SJCRH30 (cell line): ENCODE results near the gene TACC2. TPM values are rescaled to one million over a fixed set of nuclear protein-coding genes. Genes with fewer than 3 reads are reported as not detected.

Experiments used
- DNase-seq, 2 experiments: peaks; one replicate each; pipeline ENCODE4 v3.0.0-alpha.2; 2015 to 2020
- H3K27ac ChIP-seq: fragments of 250-450 bp; sonication (Bioruptor Pico); 2 replicates; pipeline ENCODE4 v1.5.1; 2020; ENCODE audit warnings: mild to moderate bottlenecking, moderate library complexity
- H3K27me3 ChIP-seq: fragments of 250-450 bp; sonication (Bioruptor Pico); 2 replicates; pipeline ENCODE4 v1.5.1; 2020; ENCODE audit warnings: mild to moderate bottlenecking, moderate library complexity
- H3K36me3 ChIP-seq: fragments of 250-450 bp; sonication (Bioruptor Pico); 2 replicates; pipeline ENCODE4 v1.5.1; 2020; ENCODE audit warnings: mild to moderate bottlenecking, moderate library complexity
- H3K4me1 ChIP-seq: fragments of 250-450 bp; sonication (Bioruptor Pico); 2 replicates; pipeline ENCODE4 v1.5.1; 2020; ENCODE audit warnings: mild to moderate bottlenecking, moderate library complexity
- H3K4me3 ChIP-seq: fragments of 250-450 bp; sonication (Bioruptor Pico); 2 replicates; pipeline ENCODE4 v1.5.1; 2020; ENCODE audit warnings: mild to moderate bottlenecking, moderate library complexity
- H3K9me3 ChIP-seq: fragments of 250-450 bp; sonication (Bioruptor Pico); replicated peaks from 2 replicates; pipeline ENCODE4 v1.5.1; 2020; ENCODE audit warnings: mild to moderate bottlenecking, moderate library complexity
- total RNA-seq: library from RNA; depleted of rRNA; stranded (reverse); fragments of >200 nt; shearing (Covaris generic); gene quantifications from 2 replicates; pipeline ENCODE4 v1.2.3, GENCODE V29; 2014

TACC2 gene
- total RNA-seq, 1 experiment from 2014 or later = 30.5 TPM

DNA sequence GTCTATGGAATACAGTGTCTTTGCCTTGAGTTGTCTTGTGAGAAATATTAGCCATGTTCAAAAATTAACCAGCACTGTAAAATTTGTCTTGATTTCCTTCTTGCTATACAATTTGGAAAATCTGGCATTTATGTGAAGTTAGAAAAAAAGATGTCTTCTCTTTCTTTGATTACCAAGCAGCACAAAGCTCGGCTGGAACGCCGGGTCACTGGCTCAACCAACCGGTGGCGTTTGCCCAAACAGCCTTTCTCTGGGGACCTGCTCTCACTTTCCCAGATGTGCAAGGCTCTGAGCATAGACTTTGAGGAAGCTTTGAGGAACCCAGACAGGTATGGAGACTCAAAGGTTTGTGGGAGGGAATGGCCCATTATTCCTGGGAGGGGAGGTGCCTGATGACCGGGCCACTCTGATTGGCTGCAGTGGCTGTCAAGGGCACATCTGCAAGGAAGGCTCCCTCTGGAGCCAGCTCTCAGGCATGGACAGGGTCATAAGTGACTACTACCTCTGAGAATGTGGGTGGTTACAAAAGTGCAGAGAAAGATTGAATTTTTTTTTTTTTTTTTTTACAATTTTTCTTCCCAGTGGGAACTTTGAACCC is 287.7 kb downstream of the TACC2 start:
- Histone ChIP-seq H3K4me1 (peaks cover 2% of the 10 kb centered on the region; the same call in 1 of the 2 replicates), H3K4me3 (no peak overlapping the region), H3K27me3 (no peaks in the 10 kb centered on the region), H3K36me3 (no peaks in the 10 kb centered on the region), H3K9me3 (no peaks in the 10 kb centered on the region), H3K27ac (no peak overlapping the region)
- no peak for DNase-seq

DNA sequence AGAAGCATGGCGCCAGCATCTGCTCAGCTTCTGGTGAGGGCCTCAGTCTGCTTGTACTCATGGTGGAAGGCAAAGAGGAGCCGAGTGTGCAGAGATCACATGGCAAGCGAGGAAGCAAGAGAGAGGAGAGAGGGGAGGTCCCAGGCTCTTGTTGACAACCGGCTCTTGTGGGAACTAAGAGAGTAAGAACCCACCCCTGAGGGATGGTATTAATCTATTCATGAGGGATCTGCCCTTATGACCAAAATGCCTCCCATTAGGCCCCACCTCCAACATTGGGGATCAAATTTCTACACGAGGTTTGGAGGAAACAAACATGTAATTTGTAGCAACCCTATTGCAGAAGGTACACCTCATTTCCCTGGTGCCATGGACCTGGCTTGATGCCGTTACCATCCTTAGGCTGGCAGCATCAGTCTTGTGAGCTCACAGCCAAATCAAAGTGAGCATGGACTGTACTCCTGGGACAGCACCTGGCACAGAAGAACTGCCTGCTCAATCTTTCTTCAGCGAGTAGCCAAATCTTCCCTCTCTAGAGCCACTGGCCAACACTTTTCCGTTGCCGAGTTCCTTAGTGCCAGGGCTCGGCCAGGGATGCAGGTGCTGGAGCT is 288.7 kb downstream of the TACC2 start:
- no peaks in the 10 kb centered on the region for H3K9me3 ChIP-seq
- no peak for DNase-seq

DNA sequence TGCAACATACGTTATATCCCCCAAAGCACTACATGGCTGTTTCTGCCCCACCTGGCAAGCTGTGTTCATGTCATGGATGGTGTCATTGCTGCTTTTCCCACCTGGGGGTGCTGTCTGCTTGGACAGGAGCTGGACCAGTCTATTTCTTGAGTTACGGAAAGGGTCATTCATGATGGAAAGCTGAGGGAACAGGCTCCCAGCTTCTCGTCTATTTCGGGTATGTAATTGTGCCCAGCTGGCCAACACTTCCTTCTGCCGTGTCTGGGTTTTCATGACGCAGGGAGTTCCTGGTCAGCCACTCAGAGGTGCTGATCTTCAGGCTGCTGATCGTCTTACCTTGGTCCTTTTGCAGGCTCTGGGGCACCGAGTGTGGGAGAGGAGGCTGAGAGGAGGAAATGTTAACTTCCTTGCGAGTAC is 290.8 kb downstream of the TACC2 start:
- Histone ChIP-seq H3K27ac (no peak overlapping the region), H3K9me3 (no peaks in the 10 kb centered on the region), H3K4me1 (peaks cover 24% of the 10 kb centered on the region), H3K4me3 (no peak overlapping the region), H3K36me3 (no peaks in the 10 kb centered on the region), H3K27me3 (no peaks in the 10 kb centered on the region)
- peak; percentile 65 to 82 for DNase-seq

More for the DNA sequence above, 288.7 kb downstream of the TACC2 start:
- peaks cover 11% of the 10 kb centered on the region for H3K4me1 ChIP-seq
- H3K27me3 ChIP-seq = no peaks in the 10 kb centered on the region
- H3K36me3 ChIP-seq = no peaks in the 10 kb centered on the region
- H3K27ac ChIP-seq = no peak overlapping the region
- H3K4me3 ChIP-seq = no peak overlapping the region

DNA sequence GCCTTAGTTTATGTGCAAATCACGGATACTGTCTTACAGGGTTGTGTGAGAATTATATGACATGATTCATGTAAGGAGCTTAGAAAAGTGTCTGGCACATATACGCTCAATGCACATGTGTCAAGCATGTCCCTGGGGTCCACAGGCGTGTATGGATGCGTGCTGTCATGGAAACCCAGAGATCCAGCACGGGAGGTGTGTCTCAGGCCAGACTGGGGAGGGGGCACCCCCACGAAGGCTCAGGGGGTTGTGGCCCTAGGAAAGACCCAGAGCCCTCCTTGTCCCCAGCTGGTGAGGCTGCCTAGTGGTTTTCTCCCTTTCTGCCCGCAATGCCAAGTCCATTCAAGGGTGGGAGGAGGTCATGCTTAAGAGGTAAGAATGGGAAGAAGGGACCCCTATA is 291.2 kb downstream of the TACC2 start:
- Histone ChIP-seq H3K4me1 (peaks cover 28% of the 10 kb centered on the region), H3K27ac (no peak overlapping the region), H3K9me3 (no peaks in the 10 kb centered on the region), H3K36me3 (no peaks in the 10 kb centered on the region), H3K27me3 (no peaks in the 10 kb centered on the region), H3K4me3 (no peak overlapping the region)
- DNase-seq = no peak

DNA sequence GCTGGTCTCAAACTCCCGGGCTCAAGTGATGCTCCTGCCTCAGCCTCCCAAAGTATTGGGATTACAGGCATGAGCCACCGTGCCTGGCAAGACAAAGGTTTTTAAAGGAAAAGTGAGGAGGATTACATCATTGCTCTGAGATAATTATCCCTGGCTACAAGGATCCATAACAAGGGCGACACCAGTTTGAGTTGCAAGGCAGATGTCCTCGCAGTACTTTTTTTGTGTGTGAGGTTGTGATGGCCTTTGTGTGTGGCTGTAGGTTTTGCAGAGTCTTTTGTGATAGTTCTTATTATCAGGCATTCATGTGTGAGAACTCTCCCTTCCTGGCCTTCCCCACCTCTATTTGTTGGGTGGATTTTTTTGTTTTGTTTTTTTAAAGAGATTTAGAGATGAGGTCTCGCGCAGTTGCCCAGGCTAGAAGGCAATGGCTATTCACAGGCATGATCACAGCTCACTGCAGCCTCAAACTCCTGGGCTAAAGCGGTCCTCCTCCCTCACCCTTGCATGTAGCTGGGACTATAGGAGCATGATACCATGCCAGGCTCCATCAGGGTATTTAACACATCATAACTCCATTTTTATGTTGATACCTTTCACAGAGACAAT is 292.2 kb downstream of the TACC2 start:
- H3K27me3 ChIP-seq = no peaks in the 10 kb centered on the region

DNA sequence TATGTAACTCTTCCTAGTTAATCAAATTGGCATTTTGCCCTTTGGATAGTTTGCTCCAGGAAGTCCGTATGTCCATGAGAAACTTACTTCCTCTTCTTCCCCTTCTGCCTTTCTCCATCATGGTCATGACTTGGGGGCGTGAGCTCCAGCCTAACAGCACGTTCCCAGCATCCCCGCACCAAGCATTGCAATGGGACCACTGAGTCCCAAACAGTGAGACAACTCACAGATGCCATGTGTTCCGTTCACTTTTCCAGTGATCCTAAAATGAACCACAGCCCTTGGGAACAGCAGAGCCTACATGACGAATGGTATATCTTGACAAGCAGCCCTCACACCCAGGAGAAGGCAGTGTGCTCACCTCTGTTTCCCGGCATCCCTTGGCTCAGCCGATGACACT is 292.8 kb downstream of the TACC2 start:
- H3K4me3 ChIP-seq = no peak overlapping the region
- DNase-seq = no peak
- no peaks in the 10 kb centered on the region for H3K27me3 ChIP-seq
- H3K9me3 ChIP-seq = no peaks in the 10 kb centered on the region
- no peak overlapping the region for H3K27ac ChIP-seq
- H3K4me1 ChIP-seq = peaks cover 44% of the 10 kb centered on the region
- no peaks in the 10 kb centered on the region for H3K36me3 ChIP-seq

More for the DNA sequence above, 292.2 kb downstream of the TACC2 start:
- H3K27ac ChIP-seq = no peak overlapping the region
- H3K4me3 ChIP-seq = no peak overlapping the region
- H3K4me1 ChIP-seq = peaks cover 38% of the 10 kb centered on the region
- H3K9me3 ChIP-seq = no peaks in the 10 kb centered on the region
- H3K36me3 ChIP-seq = no peaks in the 10 kb centered on the region
- DNase-seq = no peak

DNA sequence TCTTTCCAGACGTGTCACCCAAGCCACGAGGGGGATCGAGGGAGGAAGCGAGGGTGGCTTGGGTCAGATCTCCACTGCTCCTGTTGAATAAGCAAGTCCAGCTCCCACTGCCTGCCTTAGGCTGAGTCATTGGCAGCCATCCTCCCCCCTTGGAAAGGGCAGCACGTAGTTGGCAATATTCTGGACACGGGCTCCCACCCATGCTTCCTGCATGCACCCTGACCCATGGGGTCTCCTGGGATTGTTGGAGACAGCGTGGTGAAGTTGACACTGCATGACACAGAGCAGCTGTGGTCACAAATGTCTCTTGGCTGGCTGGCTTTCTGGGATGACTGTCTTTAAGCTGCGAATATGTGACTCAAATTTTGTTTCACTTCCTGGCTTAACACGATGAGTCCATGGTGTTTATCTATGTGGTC is 293.3 kb downstream of the TACC2 start:
- no peaks in the 10 kb centered on the region for H3K36me3 ChIP-seq
- no peak overlapping the region for H3K4me3 ChIP-seq
- H3K9me3 ChIP-seq = no peaks in the 10 kb centered on the region
- no peak for DNase-seq
- H3K27me3 ChIP-seq = no peaks in the 10 kb centered on the region
- peaks cover 49% of the 10 kb centered on the region for H3K4me1 ChIP-seq
- 0 out of 2 replicates have a peak overlapping the region, but pooled peaks have one; percentile 2 for H3K27ac ChIP-seq

DNA sequence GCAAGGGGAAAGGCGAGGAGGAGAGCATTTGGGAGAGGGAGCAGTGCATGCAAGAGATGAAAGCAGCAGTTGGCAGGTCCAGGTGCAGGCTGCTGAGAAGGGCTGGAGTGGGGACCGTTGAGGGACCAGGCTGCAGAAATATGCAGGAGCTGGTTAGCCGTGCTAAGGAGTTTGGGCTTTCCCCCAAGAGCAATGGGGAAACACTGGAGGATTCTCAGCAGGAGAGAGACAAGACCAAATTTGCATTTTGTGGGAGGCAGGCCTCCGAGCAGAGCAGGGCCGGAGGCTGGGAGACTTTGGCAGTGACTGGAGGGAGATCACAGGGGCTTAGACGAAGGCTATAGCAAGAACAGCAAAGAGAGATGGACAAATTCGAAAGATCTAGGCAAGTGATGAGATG is 293.9 kb downstream of the TACC2 start:
- Histone ChIP-seq H3K4me1 (peaks cover 56% of the 10 kb centered on the region), H3K9me3 (no peaks in the 10 kb centered on the region), H3K27ac (no peak overlapping the region), H3K27me3 (no peaks in the 10 kb centered on the region), H3K4me3 (no peak overlapping the region), H3K36me3 (no peaks in the 10 kb centered on the region)
- no peak for DNase-seq

DNA sequence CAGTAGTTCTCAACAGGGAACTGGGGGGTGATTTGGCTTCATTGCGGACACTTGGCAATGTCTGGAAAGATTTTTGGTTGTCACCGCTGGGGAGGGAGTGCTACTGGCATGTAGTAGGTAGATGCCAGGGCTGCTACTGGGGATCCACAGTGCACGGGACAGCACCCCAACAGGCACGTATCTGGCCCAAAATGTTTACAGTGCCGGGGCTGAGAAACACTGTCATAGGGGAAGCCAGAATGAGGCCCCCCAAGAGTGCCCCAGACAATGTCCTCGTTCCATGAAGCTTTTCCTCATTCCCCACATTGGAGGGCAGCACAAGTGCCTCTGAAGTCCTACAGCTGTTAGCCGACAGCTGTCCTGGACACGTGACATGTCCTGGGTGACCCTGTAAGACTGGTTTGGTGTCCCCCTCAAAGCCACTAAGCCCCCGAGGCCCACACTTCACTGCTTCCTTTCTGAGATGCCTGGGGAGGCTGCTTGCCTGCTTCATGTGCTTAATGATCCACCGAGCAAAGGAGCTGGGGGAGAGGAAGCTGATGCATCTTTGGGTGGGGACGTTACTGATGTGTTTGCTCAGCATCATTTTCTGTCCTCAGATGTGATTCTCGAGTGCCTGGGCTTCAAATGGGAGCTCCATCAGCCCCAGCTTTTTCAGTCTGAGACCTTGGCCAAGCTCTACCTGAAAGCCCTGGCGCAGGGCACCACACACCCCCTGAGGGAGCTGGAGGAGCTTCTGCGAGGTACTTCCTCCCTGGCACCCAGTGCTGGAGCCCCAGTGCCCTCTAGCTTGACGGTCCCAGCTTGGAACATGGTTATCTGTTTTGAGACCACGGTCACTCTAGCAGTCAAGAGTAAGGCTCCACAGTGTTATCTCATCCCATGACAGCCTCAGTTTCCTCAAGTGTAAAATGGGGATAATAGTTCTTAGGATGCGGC is 296.8 kb downstream of the TACC2 start:
- Histone ChIP-seq H3K27ac (peak overlapping the region; percentile 48), H3K4me1 (peaks cover 56% of the 10 kb centered on the region), H3K36me3 (no peaks in the 10 kb centered on the region), H3K27me3 (no peaks in the 10 kb centered on the region), H3K4me3 (no peak overlapping the region), H3K9me3 (no peaks in the 10 kb centered on the region)
- DNase-seq = peak; percentile 80 to 86

DNA sequence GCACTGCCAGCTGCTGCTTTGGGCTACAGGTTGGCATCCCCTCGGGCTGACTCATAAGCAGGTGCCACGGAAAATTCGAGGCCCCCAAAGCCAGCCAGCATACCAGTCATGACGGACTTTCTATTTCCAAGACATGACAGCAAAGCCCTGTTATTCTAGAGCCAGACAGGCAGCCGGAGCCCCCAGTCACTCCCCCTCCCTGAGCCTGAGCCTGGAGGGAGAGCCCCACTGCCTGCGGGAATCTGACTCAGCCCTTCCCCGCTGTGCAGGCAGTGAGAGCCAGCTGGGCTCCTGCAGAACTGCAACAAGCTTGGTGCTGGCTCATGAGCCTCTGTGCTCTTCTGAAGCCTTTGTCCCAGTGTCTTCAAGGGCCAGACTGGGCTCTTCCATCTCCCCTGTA is 297.9 kb downstream of the TACC2 start:
- peak overlapping the region; percentile 60 for H3K27ac ChIP-seq
- no peaks in the 10 kb centered on the region for H3K27me3 ChIP-seq
- no peaks in the 10 kb centered on the region for H3K9me3 ChIP-seq
- H3K4me3 ChIP-seq = no peak overlapping the region
- H3K36me3 ChIP-seq = no peaks in the 10 kb centered on the region
- H3K4me1 ChIP-seq = peaks cover 56% of the 10 kb centered on the region
- DNase-seq = peak; percentile 88

DNA sequence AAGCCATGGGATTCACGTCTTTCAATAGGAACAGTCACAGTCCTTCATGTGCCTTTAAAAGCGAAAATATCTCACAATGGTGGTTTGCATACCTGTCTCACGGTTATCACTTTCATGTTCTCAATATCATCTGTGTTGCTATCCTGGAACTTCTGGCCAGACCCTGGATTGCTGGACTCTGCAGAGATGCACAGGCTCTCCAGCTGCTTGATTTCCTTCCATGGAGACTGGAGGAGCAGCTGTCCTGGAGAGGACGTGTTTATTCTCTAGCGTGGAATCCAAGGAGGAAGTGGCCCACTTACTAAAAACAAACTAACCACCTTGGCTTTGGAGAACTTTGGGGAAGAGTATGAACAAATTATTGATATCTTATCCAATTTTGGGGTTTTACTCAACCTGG is 298.6 kb downstream of the TACC2 start:
- H3K36me3 ChIP-seq = no peaks in the 10 kb centered on the region
- H3K4me1 ChIP-seq = peaks cover 49% of the 10 kb centered on the region
- no peaks in the 10 kb centered on the region for H3K9me3 ChIP-seq
- peak in 1 of 2 experiments; percentile 66 for DNase-seq
- H3K27ac ChIP-seq = peak overlapping the region; percentile 60
- H3K4me3 ChIP-seq = no peak overlapping the region
- H3K27me3 ChIP-seq = no peaks in the 10 kb centered on the region

DNA sequence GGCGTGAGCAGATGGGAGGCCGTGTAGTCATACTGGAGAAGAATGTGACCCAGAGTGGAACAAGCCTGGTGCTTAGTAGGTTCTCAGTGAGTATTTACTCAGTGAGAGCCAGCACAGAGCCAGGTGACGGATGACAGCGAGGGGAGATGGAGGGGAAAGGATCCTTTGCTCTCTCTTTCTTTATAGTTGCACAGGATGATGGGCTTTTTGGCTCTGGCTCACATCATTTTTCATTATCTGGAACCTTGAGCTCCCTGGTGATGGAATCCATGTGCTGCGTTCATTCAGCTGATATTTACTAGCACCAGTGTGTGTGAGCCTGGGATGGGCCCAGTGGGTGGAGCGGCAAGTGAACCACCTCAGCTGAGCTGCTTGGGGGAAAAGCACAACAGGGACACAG is 299.3 kb downstream of the TACC2 start:
- Histone ChIP-seq H3K9me3 (no peaks in the 10 kb centered on the region), H3K27ac (no peak overlapping the region), H3K36me3 (no peaks in the 10 kb centered on the region), H3K27me3 (no peaks in the 10 kb centered on the region), H3K4me1 (peaks cover 47% of the 10 kb centered on the region), H3K4me3 (no peak overlapping the region)
- DNase-seq = no peak

DNA sequence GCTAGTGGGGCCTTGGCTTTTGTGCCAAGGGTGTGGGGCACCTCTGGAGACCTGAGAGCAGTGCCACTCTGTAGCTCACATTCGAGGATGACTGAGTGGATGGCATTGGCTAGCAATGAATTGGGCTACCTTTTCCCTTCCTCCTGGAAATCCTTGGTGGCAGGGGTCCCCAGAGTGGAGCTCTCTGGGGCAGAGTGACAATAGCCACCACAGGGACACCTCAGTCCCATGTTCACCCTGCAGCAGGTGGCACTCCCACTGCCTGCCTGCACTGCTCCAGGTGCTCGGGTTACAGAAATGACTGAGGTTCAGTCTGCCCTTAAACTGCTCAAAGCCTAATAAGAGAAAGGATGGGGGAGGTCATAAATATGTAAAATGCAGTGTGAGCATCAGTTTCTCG is 300.0 kb downstream of the TACC2 start:
- H3K27me3 ChIP-seq = no peaks in the 10 kb centered on the region
- no peak for DNase-seq
- peaks cover 48% of the 10 kb centered on the region for H3K4me1 ChIP-seq
- no peaks in the 10 kb centered on the region for H3K36me3 ChIP-seq
- H3K4me3 ChIP-seq = no peak overlapping the region
- no peaks in the 10 kb centered on the region for H3K9me3 ChIP-seq
- no peak overlapping the region for H3K27ac ChIP-seq

DNA sequence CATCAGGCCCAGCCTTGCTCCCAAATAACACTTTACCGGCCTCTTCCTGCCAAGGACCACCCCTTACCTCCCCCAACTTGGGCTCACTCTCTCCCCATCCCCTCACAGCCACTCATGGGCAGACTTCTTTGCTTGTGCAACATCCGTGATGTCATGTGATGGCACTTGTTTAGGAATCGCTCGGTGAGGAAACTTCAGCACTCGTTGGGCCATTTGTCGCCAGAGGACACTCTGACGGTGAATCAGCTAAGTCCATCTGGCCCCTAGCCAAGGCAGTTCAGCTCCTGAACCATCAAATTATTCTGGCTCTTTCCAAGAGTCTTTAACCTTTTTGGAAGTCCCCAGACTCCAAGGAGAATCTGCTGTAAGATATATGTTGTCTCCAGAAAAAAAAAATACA is 301.4 kb downstream of the TACC2 start:
- H3K27ac ChIP-seq = no peak overlapping the region
- H3K27me3 ChIP-seq = no peaks in the 10 kb centered on the region
- H3K4me1 ChIP-seq = peaks cover 34% of the 10 kb centered on the region
- no peaks in the 10 kb centered on the region for H3K9me3 ChIP-seq
- no peak overlapping the region for H3K4me3 ChIP-seq
- peak in 1 of 2 experiments; percentile 55 for DNase-seq
- no peaks in the 10 kb centered on the region for H3K36me3 ChIP-seq
